ENCODE measurements around the gene LAMC1. TPM values are rescaled to one million over a fixed set of nuclear protein-coding genes. Genes with fewer than 3 reads are reported as not detected.

Gene LAMC1
- total and polyA plus RNA-seq, 12 donors, result 12.3 to 110 (median 75.9) TPM

GRCh38 chr1:183114441-183114840, 91.2 kb downstream of the LAMC1 start:
- peaks cover 0 to 31% of the 10 kb centered on the region in 2 donors for H3K36me3 ChIP-seq (replicated peaks in 1 of 2)
- H3K4me1 ChIP-seq (replicated peaks in 1 of 2), result no peaks in the 10 kb centered on the region
- 88 to 95% (median 92%) methylated on average over 9 of the region's 9 CpGs for WGBS, 4 donors
- no peak for DNase-seq
- no peaks in the 10 kb centered on the region for H3K9me3 ChIP-seq (replicated peaks in 1 of 3)
- intact Hi-C loops (cut with DNase I), result no loop called here
- no peaks in the 10 kb centered on the region for H3K27me3 ChIP-seq
- H3K4me3 ChIP-seq, result no peak overlapping the region
- H3K27ac ChIP-seq, result no peak overlapping the region
- TF ChIP-seq CTCF (IDR thresholded peaks at IDR 0.05) (no peak), POLR2A (IDR thresholded peaks at IDR 0.05) (no peak)

- intact Hi-C loops (cut with DNase I), result no loop called here
- Histone ChIP-seq H3K9me3 (replicated peaks in 1 of 3) (no peaks in the 10 kb centered on the region), H3K4me3 (no peak overlapping the region), H3K27me3 (no peaks in the 10 kb centered on the region), H3K27ac (no peak overlapping the region), H3K36me3 (replicated peaks in 1 of 2) (peaks cover 0 to 33% of the 10 kb centered on the region in 2 donors), H3K4me1 (replicated peaks in 1 of 2) (no peaks in the 10 kb centered on the region)
- no peak for TF ChIP-seq CTCF (IDR thresholded peaks at IDR 0.05)
- no peak for TF ChIP-seq POLR2A (IDR thresholded peaks at IDR 0.05)
- DNase-seq, result no peak
- WGBS, 4 donors, result 65 to 85% (median 81%) methylated on average over 4 of the region's 4 CpGs
Observed at GRCh38 chr1:183116416-183116815, 93.2 kb downstream of the LAMC1 start.

- Histone ChIP-seq H3K27me3 (no peaks in the 10 kb centered on the region), H3K4me1 (replicated peaks in 1 of 2) (no peaks in the 10 kb centered on the region), H3K27ac (no peak overlapping the region), H3K4me3 (no peak overlapping the region), H3K36me3 (replicated peaks in 1 of 2) (peaks cover 0 to 76% of the 10 kb centered on the region in 2 donors), H3K9me3 (replicated peaks in 1 of 3) (no peaks in the 10 kb centered on the region)
- TF ChIP-seq POLR2A (IDR thresholded peaks at IDR 0.05), result no peak
- TF ChIP-seq CTCF (IDR thresholded peaks at IDR 0.05), result no peak
- 85 to 96% (median 95%) methylated on average over 3 of the region's 3 CpGs for WGBS, 4 donors
- DNase-seq, result no peak
- intact Hi-C loops (cut with DNase I), result loop anchor here in 1 of 2 donors (10.0 kb wide), 1 partner anchor 257 kb away; no protein-coding TSS in a partner anchor
Observed at GRCh38 chr1:183121609-183122008, 98.4 kb downstream of the LAMC1 start.

- WGBS, 4 donors, result 42 to 55% (median 53%) methylated on average over 2 of the region's 2 CpGs
- H3K27me3 ChIP-seq, result no peaks in the 10 kb centered on the region
- peaks cover 0 to 75% of the 10 kb centered on the region in 2 donors for H3K36me3 ChIP-seq (replicated peaks in 1 of 2)
- H3K4me1 ChIP-seq (replicated peaks in 1 of 2), result no peaks in the 10 kb centered on the region
- intact Hi-C loops (cut with DNase I), result loop anchor here in 1 of 2 donors (10.0 kb wide), 1 partner anchor 259 kb away; no protein-coding TSS in a partner anchor
- no peak overlapping the region for H3K27ac ChIP-seq
- TF ChIP-seq POLR2A (IDR thresholded peaks at IDR 0.05) (no peak), CTCF (IDR thresholded peaks at IDR 0.05) (no peak)
- H3K4me3 ChIP-seq, result no peak overlapping the region
- peak in 2 of 7 donors; percentile 7 to 56 for DNase-seq
- H3K9me3 ChIP-seq (replicated peaks in 1 of 3), result no peaks in the 10 kb centered on the region
Observed at GRCh38 chr1:183124259-183124658, 101.0 kb downstream of the LAMC1 start.
